Suprapubic skin (tissue), 4 donors: Measurements from ENCODE around the gene CLSTN2. TPM values are rescaled to one million over a fixed set of nuclear protein-coding genes. Genes with fewer than 3 reads are reported as not detected.

Source experiments
- DNase-seq, 2 donors: peaks; one replicate each; pipeline ENCODE4 v3.0.0-alpha.2; 2019; ENCODE audit warnings: low spot score in 2 of 2
- H3K27ac ChIP-seq: fragments of 200-600 bp; sonication (generic); one replicate; pipeline ENCODE4 v1.5.1; 2019
- H3K27me3 ChIP-seq: fragments of 200-600 bp; sonication (generic); one replicate; pipeline ENCODE4 v1.5.1; 2019
- H3K36me3 ChIP-seq: fragments of 200-600 bp; sonication (generic); one replicate; pipeline ENCODE4 v1.5.1; 2019
- H3K4me1 ChIP-seq: fragments of 200-600 bp; sonication (generic); one replicate; pipeline ENCODE4 v1.5.1; 2019
- H3K4me3 ChIP-seq: fragments of 200-600 bp; sonication (generic); one replicate; pipeline ENCODE4 v1.5.1; 2019; ENCODE audit warnings: mild to moderate bottlenecking
- H3K9me3 ChIP-seq: fragments of 200-600 bp; sonication (generic); one replicate; pipeline ENCODE4 v1.5.1; 2019
- CTCF ChIP-seq, 2 donors: fragments of 200-600 bp in 1 of 2; fragments of 450-650 bp in 1 of 2; sonication (generic) in 1 of 2; IDR thresholded peaks; one replicate each; pipeline ENCODE4 v1.5.1; 2016 to 2019; ENCODE audit warnings: antibody characterized with exemption in 2 of 2, mild to moderate bottlenecking in 1 of 2, moderate library complexity in 1 of 2
- EP300 ChIP-seq: sonication (generic); formaldehyde crosslinking; IDR thresholded peaks from one replicate; pipeline ENCODE4 v1.6.1; 2017; ENCODE audit warnings: antibody characterized with exemption
- POLR2A ChIP-seq, 2 donors: fragments of 450-650 bp; IDR thresholded peaks; one replicate each; pipeline ENCODE4 v1.6.1; 2017; ENCODE audit warnings: antibody characterized with exemption in 2 of 2, mild to moderate bottlenecking in 2 of 2, moderate library complexity in 2 of 2
- POLR2AphosphoS5 ChIP-seq, 3 donors: sonication (generic); formaldehyde crosslinking; IDR thresholded peaks; one replicate each; pipeline ENCODE4 v1.6.1; 2017; ENCODE audit warnings: antibody characterized with exemption in 3 of 3
- WGBS: methylation state at CpG from one replicate; pipeline ENCODE4 v1.1.5; 2018; 5-methylcytosine and 5-hydroxymethylcytosine counted together
- total RNA-seq, 4 donors: library from RNA; depleted of rRNA; stranded (reverse); fragments of >200 nt; gene quantifications; one replicate each; pipeline ENCODE4 v1.1.0, GENCODE V29; 2016

CLSTN2 gene
- total RNA-seq, 4 donors from 2014 or later, result 4.3 to 14.1 (median 7.4) TPM

- TF ChIP-seq POLR2A (IDR thresholded peaks at IDR 0.05) (no peak), CTCF (IDR thresholded peaks at IDR 0.05) (no peak), POLR2AphosphoS5 (IDR thresholded peaks at IDR 0.05) (no peak), EP300 (no peak)
- Histone ChIP-seq H3K27ac (no peak overlapping the region), H3K27me3 (peaks cover 4% of the 10 kb centered on the region), H3K4me3 (no peak overlapping the region), H3K9me3 (no peaks in the 10 kb centered on the region), H3K36me3 (no peaks in the 10 kb centered on the region), H3K4me1 (peaks cover 2% of the 10 kb centered on the region)
- no peak for DNase-seq
- WGBS, result 67% methylated on average over 3 of the region's 3 CpGs
Measured at GRCh38 chr3:140296796-140297352, 361.9 kb downstream of the CLSTN2 start.

GRCh38 chr3:140298043-140298442, 363.1 kb downstream of the CLSTN2 start:
- 98% methylated on average over 1 of the region's 1 CpG for WGBS

GRCh38 chr3:140298569-140299070, 363.6 kb downstream of the CLSTN2 start:
- no peak overlapping the region for H3K4me3 ChIP-seq
- H3K27me3 ChIP-seq, result peaks cover 4% of the 10 kb centered on the region
- DNase-seq, result no peak
- H3K27ac ChIP-seq, result no peak overlapping the region
- WGBS, result 82% methylated on average over 2 of the region's 2 CpGs
- TF ChIP-seq POLR2AphosphoS5 (IDR thresholded peaks at IDR 0.05) (no peak), CTCF (IDR thresholded peaks at IDR 0.05) (no peak), EP300 (no peak), POLR2A (IDR thresholded peaks at IDR 0.05) (no peak)
- no peaks in the 10 kb centered on the region for H3K4me1 ChIP-seq
- H3K36me3 ChIP-seq, result no peaks in the 10 kb centered on the region
- no peaks in the 10 kb centered on the region for H3K9me3 ChIP-seq

More at GRCh38 chr3:140298043-140298442, 363.1 kb downstream of the CLSTN2 start:
- Histone ChIP-seq H3K4me3 (no peak overlapping the region), H3K9me3 (no peaks in the 10 kb centered on the region), H3K4me1 (no peaks in the 10 kb centered on the region), H3K27me3 (peaks cover 4% of the 10 kb centered on the region), H3K36me3 (no peaks in the 10 kb centered on the region), H3K27ac (no peak overlapping the region)
- DNase-seq, result no peak
- no peak for TF ChIP-seq POLR2A (IDR thresholded peaks at IDR 0.05)
- TF ChIP-seq CTCF (IDR thresholded peaks at IDR 0.05), result no peak
- no peak for TF ChIP-seq EP300
- no peak for TF ChIP-seq POLR2AphosphoS5 (IDR thresholded peaks at IDR 0.05)

GRCh38 chr3:140303875-140304274, 368.9 kb downstream of the CLSTN2 start:
- TF ChIP-seq EP300 (no peak), POLR2A (IDR thresholded peaks at IDR 0.05) (no peak), POLR2AphosphoS5 (IDR thresholded peaks at IDR 0.05) (no peak), CTCF (IDR thresholded peaks at IDR 0.05) (no peak)
- no peak overlapping the region for H3K4me3 ChIP-seq
- no peak for DNase-seq
- no peaks in the 10 kb centered on the region for H3K9me3 ChIP-seq
- no peaks in the 10 kb centered on the region for H3K36me3 ChIP-seq
- WGBS, result 82% methylated on average over 2 of the region's 2 CpGs
- H3K27ac ChIP-seq, result no peak overlapping the region
- H3K27me3 ChIP-seq, result peaks cover 10% of the 10 kb centered on the region
- no peaks in the 10 kb centered on the region for H3K4me1 ChIP-seq

GRCh38 chr3:140308535-140308934, 373.6 kb downstream of the CLSTN2 start:
- no peak for TF ChIP-seq EP300
- TF ChIP-seq POLR2A (IDR thresholded peaks at IDR 0.05), result no peak
- no peak for TF ChIP-seq POLR2AphosphoS5 (IDR thresholded peaks at IDR 0.05)
- no peak for TF ChIP-seq CTCF (IDR thresholded peaks at IDR 0.05)
- Histone ChIP-seq H3K9me3 (no peaks in the 10 kb centered on the region), H3K27ac (no peak overlapping the region), H3K27me3 (peaks cover 8% of the 10 kb centered on the region), H3K36me3 (no peaks in the 10 kb centered on the region), H3K4me1 (no peaks in the 10 kb centered on the region), H3K4me3 (no peak overlapping the region)
- WGBS, result 75% methylated on average over 2 of the region's 2 CpGs
- no peak for DNase-seq
